Activated CD8-positive, alpha-beta T cell treated with anti-CD3 and anti-CD28 coated beads for 36 hours (primary cell): ENCODE results near the gene RGL2. TPM values are rescaled to one million over a fixed set of nuclear protein-coding genes. Genes with fewer than 3 reads are reported as not detected.
A peak's percentile ranks its signal among the peaks of the same experiment; 100 is the strongest.
"Not testable (repeated sequence)": the region's sequence is repeated elsewhere in the genome, so short reads cannot be mapped to it uniquely, and the experiment has no call there.

ENCODE experiments used
- ATAC-seq: fragments of 200-7000 bp; cut with Tn5 transposase; one replicate; pipeline ENCODE4 v1.10.0; 2021; ENCODE audit warnings: mild to moderate bottlenecking, moderate library complexity
- CTCF ChIA-PET: fragments of 350-600 bp; sonication (Branson Sonifier 250); formaldehyde crosslinking; loops from one replicate; lab custom pipeline; 2021; ENCODE audit warnings: antibody characterized with exemption; lab: Charles Lee
- POLR2A ChIA-PET: fragments of 350-600 bp; sonication (Branson Sonifier 250); formaldehyde crosslinking; loops from one replicate; lab custom pipeline; 2021; ENCODE audit warnings: antibody characterized with exemption; lab: Charles Lee
- DNase-seq: peaks from one replicate; pipeline ENCODE4 v3.0.0-alpha.2; 2020
- H3K27ac Mint-ChIP-seq: one replicate; pipeline ENCODE4 v1.8.0; 2021; ENCODE audit warnings: mild to moderate bottlenecking, mixed read lengths
- H3K27me3 Mint-ChIP-seq: one replicate; pipeline ENCODE4 v1.8.0; 2021; ENCODE audit warnings: mixed read lengths
- H3K36me3 Mint-ChIP-seq: one replicate; pipeline ENCODE4 v1.8.0; 2021; ENCODE audit warnings: low read depth, mixed read lengths
- H3K4me1 Mint-ChIP-seq: one replicate; pipeline ENCODE4 v1.8.0; 2021; ENCODE audit warnings: low read depth, mixed read lengths
- H3K4me3 Mint-ChIP-seq: one replicate; pipeline ENCODE4 v1.8.0; 2021; ENCODE audit warnings: mild to moderate bottlenecking, moderate library complexity, mixed read lengths
- H3K9me3 Mint-ChIP-seq: one replicate; pipeline ENCODE4 v1.8.0; 2021; ENCODE audit warnings: mixed read lengths
- CTCF ChIP-seq: fragments of 200-600 bp; IDR thresholded peaks from one replicate; pipeline ENCODE4 v1.8.0; 2022; ENCODE audit warnings: antibody characterized with exemption, mild to moderate bottlenecking
- intact Hi-C: fragments of 100-400 bp; cut with micrococcal nuclease; formaldehyde crosslinking; loops from one replicate; pipeline ENCODE4 v1.10.0; 2022
- total RNA-seq, 2 experiments: library from RNA; stranded (reverse); gene quantifications; one replicate each; pipeline ENCODE4 v1.2.3, GENCODE V29; 2021

The RGL2 gene
- total RNA-seq, 2 experiments from 2014 or later = 24.2 to 24.3 TPM

GRCh38 chr6:33271117-33271467 lies 27.6 kb downstream of the RGL2 start:
- TF ChIP-seq CTCF = no peak
- DNase-seq (no peak), ATAC-seq (peak; percentile 12)
- ChIA-PET POLR2A (interaction anchor here (0.7 to 4.5 kb wide), 32 partner anchors 8 to 427 kb away, joined by 3 to 67 read pairs (median 8); partner anchors contain the start of genes HLA-DMA, HSD17B8, PFDN6 and PSMB8), CTCF (interaction anchor here (0.9 to 5.4 kb wide), 9 partner anchors 11 to 299 kb away, joined by 3 to 36 read pairs (median 4); partner anchors contain the start of genes HSD17B8, PFDN6 and WDR46)
- intact Hi-C loops = no loop called here
- no peaks in the 10 kb centered on the region for H3K27me3 Mint-ChIP-seq
- peaks cover 68% of the 10 kb centered on the region for H3K36me3 Mint-ChIP-seq
- peaks cover 31% of the 10 kb centered on the region for H3K4me1 Mint-ChIP-seq
- H3K4me3 Mint-ChIP-seq = peak overlapping the region; percentile 95
- H3K27ac Mint-ChIP-seq = peak overlapping the region; percentile 100
- no peaks in the 10 kb centered on the region for H3K9me3 Mint-ChIP-seq

GRCh38 chr6:33264015-33264414 lies 34.7 kb downstream of the RGL2 start:
- H3K4me1 Mint-ChIP-seq = peaks cover 11% of the 10 kb centered on the region
- H3K4me3 Mint-ChIP-seq = no peak overlapping the region
- peak; percentile 39 for ATAC-seq
- intact Hi-C loops = no loop called here
- no peak for DNase-seq
- ChIA-PET POLR2A (interaction anchor here (1.1 to 2.9 kb wide), 3 partner anchors 8 to 13 kb away, joined by 3 to 19 read pairs (median 5); partner anchors contain the start of genes B3GALT4, RPS18 and VPS52), CTCF (interaction anchor here (0.7 kb wide), 1 partner anchor 8 kb away, joined by 3 read pairs; the partner anchor contains the start of genes RPS18 and VPS52)
- H3K9me3 Mint-ChIP-seq = no peaks in the 10 kb centered on the region
- TF ChIP-seq CTCF = no peak
- no peaks in the 10 kb centered on the region for H3K27me3 Mint-ChIP-seq
- peaks cover 49% of the 10 kb centered on the region for H3K36me3 Mint-ChIP-seq
- H3K27ac Mint-ChIP-seq = peak overlapping the region; percentile 56

- H3K4me3 Mint-ChIP-seq, H3K27ac Mint-ChIP-seq, H3K27me3 Mint-ChIP-seq, DNase-seq, ATAC-seq, intact Hi-C loops, H3K9me3 Mint-ChIP-seq: not testable (repeated sequence)
- ChIA-PET POLR2A (interaction anchor here (2.9 kb wide), 1 partner anchor 10 kb away, joined by 19 read pairs; the partner anchor contains the start of genes RPS18 and VPS52), CTCF (interaction anchor here (2.0 kb wide), 1 partner anchor 14 kb away, joined by 9 read pairs; no protein-coding TSS in a partner anchor)
- peaks cover 42% of the 10 kb centered on the region for H3K36me3 Mint-ChIP-seq
- peaks cover 11% of the 10 kb centered on the region for H3K4me1 Mint-ChIP-seq
These were observed 36.3 kb downstream of the RGL2 start for GRCh38 chr6:33262490-33262889.

- Mint-ChIP-seq H3K4me1 (peaks cover 9% of the 10 kb centered on the region), H3K27me3 (no peaks in the 10 kb centered on the region), H3K9me3 (no peaks in the 10 kb centered on the region), H3K27ac (no peak overlapping the region), H3K4me3 (no peak overlapping the region), H3K36me3 (peaks cover 30% of the 10 kb centered on the region)
- DNase-seq (no peak), ATAC-seq (no peak)
- TF ChIP-seq CTCF = no peak
- ChIA-PET CTCF (no interaction called here), POLR2A (interaction anchor here (1.7 to 5.1 kb wide), 2 partner anchors 10 to 12 kb away, joined by 7 to 32 read pairs; partner anchors contain the start of genes RPS18 and VPS52)
- intact Hi-C loops = no loop called here
These were observed 39.7 kb downstream of the RGL2 start for GRCh38 chr6:33259032-33259431.

GRCh38 chr6:33254591-33254990 lies 44.2 kb downstream of the RGL2 start:
- Mint-ChIP-seq H3K27me3 (no peaks in the 10 kb centered on the region), H3K36me3 (peaks cover 35% of the 10 kb centered on the region), H3K4me1 (peaks cover 29% of the 10 kb centered on the region), H3K4me3 (no peak overlapping the region), H3K27ac (no peak overlapping the region), H3K9me3 (no peaks in the 10 kb centered on the region)
- TF ChIP-seq CTCF = no peak
- POLR2A ChIA-PET = interaction anchor here (5.1 kb wide), 1 partner anchor 16 kb away, joined by 32 read pairs; the partner anchor contains the start of genes RPS18 and VPS52
- DNase-seq = no peak
- CTCF ChIA-PET = no interaction called here
- intact Hi-C loops = no loop called here
- no peak for ATAC-seq
